ENCODE measurements around the gene RCCD1.
"Not testable (repeated sequence)": the region's sequence is repeated elsewhere in the genome, so short reads cannot be mapped to it uniquely, and the experiment has no call there.

Gene RCCD1

GRCh38 chr15:90954712-90955623, at the start of gene RCCD1:
TSS of gene RCCD1 (plus strand) at chr15:90954884. CDS start at chr15:90956735, 1,851 bp downstream.
- DNase-seq, result peak; percentile 87

GRCh38 chr15:90905306-90906180, 49.1 kb upstream of the RCCD1 start:
- no peak for DNase-seq

GRCh38 chr15:90906181-90906849, 48.4 kb upstream of the RCCD1 start:
- no peak for DNase-seq

GRCh38 chr15:90907051-90907660, 47.5 kb upstream of the RCCD1 start:
- DNase-seq, result no peak

GRCh38 chr15:90907838-90908507, 46.7 kb upstream of the RCCD1 start:
- no peak for DNase-seq

GRCh38 chr15:90909449-90909848, 45.2 kb upstream of the RCCD1 start:
- DNase-seq, result not testable (repeated sequence)

GRCh38 chr15:90909976-90910375, 44.7 kb upstream of the RCCD1 start:
- DNase-seq, result no peak

- no peak for DNase-seq
Observed at GRCh38 chr15:90910441-90911301, 44.0 kb upstream of the RCCD1 start.

- no peak for DNase-seq
Observed at GRCh38 chr15:90911302-90911623, 43.4 kb upstream of the RCCD1 start.

- DNase-seq, result no peak
Observed at GRCh38 chr15:90911906-90912769, 42.5 kb upstream of the RCCD1 start.

GRCh38 chr15:90912770-90913075, 42.0 kb upstream of the RCCD1 start:
- no peak for DNase-seq

GRCh38 chr15:90913398-90913944, 41.2 kb upstream of the RCCD1 start:
- no peak for DNase-seq

- no peak for DNase-seq
Observed at GRCh38 chr15:90914305-90915080, 40.2 kb upstream of the RCCD1 start.

GRCh38 chr15:90915216-90915807, 39.4 kb upstream of the RCCD1 start:
- no peak for DNase-seq

GRCh38 chr15:90915808-90916440, 38.8 kb upstream of the RCCD1 start:
- DNase-seq, result no peak

GRCh38 chr15:90916461-90916860, 38.2 kb upstream of the RCCD1 start:
- DNase-seq, result no peak

- DNase-seq, result no peak
Observed at GRCh38 chr15:90917569-90917968, 37.1 kb upstream of the RCCD1 start.

GRCh38 chr15:90918034-90918788, 36.5 kb upstream of the RCCD1 start:
- no peak for DNase-seq
